Naive thymus-derived CD4-positive, alpha-beta T cell (primary cell): ENCODE measurements around the gene RFX7. TPM values are rescaled to one million over a fixed set of nuclear protein-coding genes. Genes with fewer than 3 reads are reported as not detected.
"Not testable (repeated sequence)": the region's sequence is repeated elsewhere in the genome, so short reads cannot be mapped to it uniquely, and the experiment has no call there.

ENCODE experiments used
- ATAC-seq: fragments of 150-1000 bp; cut with Tn5 transposase; 2 replicates; pipeline ENCODE4 v1.10.0; 2021; ENCODE audit warnings: mild to moderate bottlenecking, moderate library complexity
- CTCF ChIA-PET: fragments of 350-600 bp; sonication (Branson Sonifier 250); formaldehyde crosslinking; loops from one replicate; lab custom pipeline; 2021; ENCODE audit warnings: antibody characterized with exemption; lab: Charles Lee
- POLR2A ChIA-PET: fragments of 350-600 bp; sonication (Branson Sonifier 250); formaldehyde crosslinking; loops from one replicate; lab custom pipeline; 2021; ENCODE audit warnings: antibody characterized with exemption, inconsistent platforms; lab: Charles Lee
- DNase-seq, 9 donors: peaks; one replicate each; pipeline versions ENCODE4 v3.0.0 to v3.0.0-alpha.2; 2020 to 2022; ENCODE audit warnings: mixed read lengths in 1 of 9
- H3K27ac ChIP-seq: one replicate; pipeline ENCODE4 v1.7.0; 2013; ENCODE audit warnings: mild to moderate bottlenecking, low read depth, low read length, moderate library complexity
- H3K27me3 ChIP-seq, 2 donors: one replicate each; pipeline ENCODE4 v1.7.0; 2013; ENCODE audit warnings: low read length in 2 of 2, mild to moderate bottlenecking in 2 of 2, moderate library complexity in 2 of 2; ENCODE audit not compliant: control insufficient read depth in 2 of 2, insufficient read depth in 2 of 2
- H3K36me3 ChIP-seq, 3 experiments: 1 replicate in 2 of 3; 2 replicates in 1 of 3; pipeline ENCODE4 v1.7.0; 2013; ENCODE audit warnings: low read length in 3 of 3, mild to moderate bottlenecking in 3 of 3, moderate library complexity in 1 of 3; ENCODE audit not compliant: insufficient read depth in 3 of 3, control insufficient read depth in 2 of 3
- H3K4me1 ChIP-seq, 2 donors: one replicate each; pipeline ENCODE4 v1.7.0; 2013; ENCODE audit warnings: low read length in 2 of 2, mild to moderate bottlenecking in 2 of 2, moderate library complexity in 1 of 2; ENCODE audit not compliant: control insufficient read depth in 2 of 2, insufficient read depth in 2 of 2
- H3K4me3 ChIP-seq: 2 replicates; pipeline ENCODE4 v1.7.0; 2013; ENCODE audit warnings: mild to moderate bottlenecking, low read length
- H3K9me3 ChIP-seq, 3 experiments: 1 replicate in 2 of 3; 2 replicates in 1 of 3; pipeline ENCODE4 v1.7.0; 2013; ENCODE audit warnings: low read length in 3 of 3; ENCODE audit not compliant: control insufficient read depth in 2 of 3
- H3K27ac Mint-ChIP-seq, 9 donors: one replicate each; pipeline ENCODE4 v1.8.0; 2020 to 2022; ENCODE audit warnings: mixed read lengths in 9 of 9, mild to moderate bottlenecking in 8 of 9, moderate library complexity in 5 of 9, inconsistent platforms in 2 of 9
- H3K27me3 Mint-ChIP-seq, 5 donors: one replicate each; pipeline ENCODE4 v1.8.0; 2021 to 2022; ENCODE audit warnings: mixed read lengths in 5 of 5, mild to moderate bottlenecking in 1 of 5
- H3K36me3 Mint-ChIP-seq, 5 donors: one replicate each; pipeline ENCODE4 v1.8.0; 2020 to 2022; ENCODE audit warnings: mixed read lengths in 5 of 5, mild to moderate bottlenecking in 3 of 5, inconsistent platforms in 1 of 5
- H3K4me1 Mint-ChIP-seq, 7 donors: one replicate each; pipeline ENCODE4 v1.8.0; 2020 to 2022; ENCODE audit warnings: mixed read lengths in 7 of 7, mild to moderate bottlenecking in 3 of 7, inconsistent platforms in 1 of 7
- H3K4me3 Mint-ChIP-seq, 10 donors: one replicate each; pipeline ENCODE4 v1.8.0; 2020 to 2022; ENCODE audit warnings: mild to moderate bottlenecking in 10 of 10, mixed read lengths in 10 of 10, moderate library complexity in 6 of 10, inconsistent platforms in 2 of 10
- H3K9me3 Mint-ChIP-seq, 11 donors: one replicate each; pipeline ENCODE4 v1.8.0; 2020 to 2022; ENCODE audit warnings: mixed read lengths in 11 of 11, mild to moderate bottlenecking in 4 of 11, inconsistent platforms in 1 of 11, moderate library complexity in 1 of 11
- intact Hi-C, 2 donors: fragments of 100-400 bp; cut with micrococcal nuclease; formaldehyde crosslinking; loops; one replicate each; pipeline ENCODE4 v1.15.1; 2023
- polyA plus RNA-seq, 2 donors: library from polyadenylated mRNA; unstranded; fragments of 300-500 nt; fragmentation: Illumina TruSeq; gene quantifications; one replicate each; pipeline ENCODE4 v1.2.3, GENCODE V29; 2021
- total RNA-seq, 6 experiments: library from RNA in 5 of 6; stranded (reverse) in 5 of 6; gene quantifications; 1 replicate in 5 of 6; 2 replicates in 1 of 6; pipeline ENCODE4 v1.2.3 and lab custom pipeline; 2021 to 2026

The RFX7 gene
- total and polyA plus RNA-seq, 7 experiments from 2014 or later: 4.1 to 48.7 (median 22.3) TPM

GRCh38 chr15:56175788-56176187, 67.9 kb downstream of the RFX7 start:
- H3K27me3 ChIP-seq: no peaks in the 10 kb centered on the region
- DNase-seq (no peak), ATAC-seq (no peak)
- H3K36me3 ChIP-seq: peaks cover 0 to 4% (median 0%) of the 10 kb centered on the region in 3 experiments
- intact Hi-C loops: no loop called here
- POLR2A ChIA-PET: no interaction called here
- Mint-ChIP-seq H3K27ac (peak overlapping the region in 2 of 9 donors; percentile 21 to 50), H3K4me1 (peaks cover 17 to 58% (median 37%) of the 10 kb centered on the region in 7 donors), H3K9me3 (peaks cover 0 to 13% (median 7%) of the 10 kb centered on the region in 11 donors), H3K36me3 (peaks cover 33 to 65% (median 47%) of the 10 kb centered on the region in 5 donors), H3K27me3 (no peaks in the 10 kb centered on the region), H3K4me3 (peak overlapping the region in 1 of 10 donors; percentile 1)
- H3K4me1 ChIP-seq: peaks cover 0 to 7% of the 10 kb centered on the region in 2 donors
- CTCF ChIA-PET: no interaction called here
- H3K9me3 ChIP-seq: no peaks in the 10 kb centered on the region
- no peak overlapping the region for H3K4me3 ChIP-seq
- H3K27ac ChIP-seq: no peak overlapping the region

GRCh38 chr15:56174649-56175048, 69.0 kb downstream of the RFX7 start:
- Histone ChIP-seq H3K27ac (no peak overlapping the region), H3K9me3 (no peaks in the 10 kb centered on the region), H3K27me3 (no peaks in the 10 kb centered on the region), H3K4me3 (no peak overlapping the region), H3K36me3 (peaks cover 0 to 4% (median 0%) of the 10 kb centered on the region in 3 experiments), H3K4me1 (peaks cover 0 to 11% of the 10 kb centered on the region in 2 donors)
- no peak for DNase-seq
- peaks cover 0 to 15% (median 7%) of the 10 kb centered on the region in 11 donors for H3K9me3 Mint-ChIP-seq
- no peak overlapping the region for H3K4me3 Mint-ChIP-seq
- H3K36me3 Mint-ChIP-seq: peaks cover 35 to 75% (median 56%) of the 10 kb centered on the region in 5 donors
- ChIA-PET CTCF (no interaction called here), POLR2A (no interaction called here)
- intact Hi-C loops: no loop called here
- peaks cover 22 to 69% (median 48%) of the 10 kb centered on the region in 7 donors for H3K4me1 Mint-ChIP-seq
- peak overlapping the region in 1 of 9 donors; percentile 50 for H3K27ac Mint-ChIP-seq
- ATAC-seq: no peak
- no peaks in the 10 kb centered on the region for H3K27me3 Mint-ChIP-seq

- intact Hi-C loops: no loop called here
- H3K27me3 ChIP-seq: no peaks in the 10 kb centered on the region
- H3K9me3 ChIP-seq: no peaks in the 10 kb centered on the region
- Mint-ChIP-seq H3K4me1 (peaks cover 26 to 81% (median 72%) of the 10 kb centered on the region in 7 donors), H3K4me3 (no peak overlapping the region), H3K27me3 (no peaks in the 10 kb centered on the region), H3K27ac (no peak overlapping the region), H3K36me3 (peaks cover 24 to 58% (median 54%) of the 10 kb centered on the region in 5 donors), H3K9me3 (peaks cover 0 to 15% (median 5%) of the 10 kb centered on the region in 11 donors)
- H3K4me3 ChIP-seq: no peak overlapping the region
- ATAC-seq (no peak), DNase-seq (no peak)
- H3K4me1 ChIP-seq: peaks cover 14 to 23% of the 10 kb centered on the region in 2 donors
- CTCF ChIA-PET: interaction anchor here (1.2 kb wide), 1 partner anchor 19 kb away, joined by 4 read pairs; no protein-coding TSS in a partner anchor
- no peak overlapping the region for H3K27ac ChIP-seq
- peaks cover 0 to under 1% (median 0%) of the 10 kb centered on the region in 3 experiments for H3K36me3 ChIP-seq
- POLR2A ChIA-PET: no interaction called here
These were observed 75.3 kb downstream of the RFX7 start for GRCh38 chr15:56168394-56168793.

- H3K36me3 Mint-ChIP-seq: peaks cover 0 to 34% (median 25%) of the 10 kb centered on the region in 5 donors
- H3K27me3 Mint-ChIP-seq: no peaks in the 10 kb centered on the region
- ATAC-seq (no peak), DNase-seq (no peak)
- CTCF ChIA-PET: no interaction called here
- H3K4me3 Mint-ChIP-seq: no peak overlapping the region
- Histone ChIP-seq H3K4me1 (peaks cover 14 to 22% of the 10 kb centered on the region in 2 donors), H3K27ac (no peak overlapping the region), H3K27me3 (no peaks in the 10 kb centered on the region), H3K4me3 (no peak overlapping the region), H3K36me3 (no peaks in the 10 kb centered on the region), H3K9me3 (no peaks in the 10 kb centered on the region)
- no peaks in the 10 kb centered on the region for H3K9me3 Mint-ChIP-seq
- H3K27ac Mint-ChIP-seq: peak overlapping the region in 2 of 9 donors; percentile 15 to 50
- intact Hi-C loops: no loop called here
- peaks cover 14 to 82% (median 68%) of the 10 kb centered on the region in 7 donors for H3K4me1 Mint-ChIP-seq
- POLR2A ChIA-PET: no interaction called here
These were observed 78.4 kb downstream of the RFX7 start for GRCh38 chr15:56165234-56165633.

- intact Hi-C loops: no loop called here
- ATAC-seq (no peak), DNase-seq (no peak)
- Mint-ChIP-seq H3K9me3 (peaks cover 0 to 7% (median 0%) of the 10 kb centered on the region in 11 donors), H3K27ac (peak overlapping the region in 1 of 9 donors; percentile 47), H3K36me3 (peaks cover 0 to 31% (median 24%) of the 10 kb centered on the region in 5 donors), H3K4me1 (peaks cover 13 to 61% (median 50%) of the 10 kb centered on the region in 7 donors), H3K4me3 (no peak overlapping the region), H3K27me3 (no peaks in the 10 kb centered on the region)
- peaks cover 4 to 9% of the 10 kb centered on the region in 2 donors for H3K4me1 ChIP-seq
- H3K9me3 ChIP-seq: no peaks in the 10 kb centered on the region
- ChIA-PET CTCF (no interaction called here), POLR2A (no interaction called here)
- H3K36me3 ChIP-seq: no peaks in the 10 kb centered on the region
- no peaks in the 10 kb centered on the region for H3K27me3 ChIP-seq
- H3K4me3 ChIP-seq: no peak overlapping the region
- no peak overlapping the region for H3K27ac ChIP-seq
These were observed 82.7 kb downstream of the RFX7 start for GRCh38 chr15:56160966-56161365.

- Mint-ChIP-seq H3K36me3 (peaks cover 22 to 56% (median 51%) of the 10 kb centered on the region in 5 donors), H3K9me3 (peaks cover 0 to 44% (median 23%) of the 10 kb centered on the region in 11 donors), H3K27me3 (no peaks in the 10 kb centered on the region), H3K4me3 (no peak overlapping the region), H3K27ac (no peak overlapping the region), H3K4me1 (peaks cover 17 to 53% (median 43%) of the 10 kb centered on the region in 7 donors)
- Histone ChIP-seq H3K9me3 (no peaks in the 10 kb centered on the region), H3K4me1 (no peaks in the 10 kb centered on the region), H3K27me3 (no peaks in the 10 kb centered on the region), H3K4me3 (no peak overlapping the region), H3K27ac (no peak overlapping the region), H3K36me3 (no peaks in the 10 kb centered on the region)
- ChIA-PET CTCF (no interaction called here), POLR2A (no interaction called here)
- intact Hi-C loops: no loop called here
- ATAC-seq: no peak
- DNase-seq: no peak
These were observed 86.8 kb downstream of the RFX7 start for GRCh38 chr15:56156877-56157276.

- POLR2A ChIA-PET, intact Hi-C loops, H3K27ac ChIP-seq, DNase-seq, H3K27ac Mint-ChIP-seq, H3K4me1 ChIP-seq, CTCF ChIA-PET, H3K4me3 Mint-ChIP-seq, H3K27me3 Mint-ChIP-seq, H3K36me3 ChIP-seq, H3K27me3 ChIP-seq, ATAC-seq, H3K9me3 ChIP-seq, H3K4me3 ChIP-seq: not testable (repeated sequence)
- peaks cover 11 to 53% (median 42%) of the 10 kb centered on the region in 7 donors for H3K4me1 Mint-ChIP-seq
- peaks cover 26 to 66% (median 61%) of the 10 kb centered on the region in 5 donors for H3K36me3 Mint-ChIP-seq
- H3K9me3 Mint-ChIP-seq: peaks cover 4 to 58% (median 25%) of the 10 kb centered on the region in 11 donors
These were observed 88.4 kb downstream of the RFX7 start for GRCh38 chr15:56155278-56155677.
